ENCODE results near the gene PHLPP1.

- TF ChIP-seq, protein P1, sequence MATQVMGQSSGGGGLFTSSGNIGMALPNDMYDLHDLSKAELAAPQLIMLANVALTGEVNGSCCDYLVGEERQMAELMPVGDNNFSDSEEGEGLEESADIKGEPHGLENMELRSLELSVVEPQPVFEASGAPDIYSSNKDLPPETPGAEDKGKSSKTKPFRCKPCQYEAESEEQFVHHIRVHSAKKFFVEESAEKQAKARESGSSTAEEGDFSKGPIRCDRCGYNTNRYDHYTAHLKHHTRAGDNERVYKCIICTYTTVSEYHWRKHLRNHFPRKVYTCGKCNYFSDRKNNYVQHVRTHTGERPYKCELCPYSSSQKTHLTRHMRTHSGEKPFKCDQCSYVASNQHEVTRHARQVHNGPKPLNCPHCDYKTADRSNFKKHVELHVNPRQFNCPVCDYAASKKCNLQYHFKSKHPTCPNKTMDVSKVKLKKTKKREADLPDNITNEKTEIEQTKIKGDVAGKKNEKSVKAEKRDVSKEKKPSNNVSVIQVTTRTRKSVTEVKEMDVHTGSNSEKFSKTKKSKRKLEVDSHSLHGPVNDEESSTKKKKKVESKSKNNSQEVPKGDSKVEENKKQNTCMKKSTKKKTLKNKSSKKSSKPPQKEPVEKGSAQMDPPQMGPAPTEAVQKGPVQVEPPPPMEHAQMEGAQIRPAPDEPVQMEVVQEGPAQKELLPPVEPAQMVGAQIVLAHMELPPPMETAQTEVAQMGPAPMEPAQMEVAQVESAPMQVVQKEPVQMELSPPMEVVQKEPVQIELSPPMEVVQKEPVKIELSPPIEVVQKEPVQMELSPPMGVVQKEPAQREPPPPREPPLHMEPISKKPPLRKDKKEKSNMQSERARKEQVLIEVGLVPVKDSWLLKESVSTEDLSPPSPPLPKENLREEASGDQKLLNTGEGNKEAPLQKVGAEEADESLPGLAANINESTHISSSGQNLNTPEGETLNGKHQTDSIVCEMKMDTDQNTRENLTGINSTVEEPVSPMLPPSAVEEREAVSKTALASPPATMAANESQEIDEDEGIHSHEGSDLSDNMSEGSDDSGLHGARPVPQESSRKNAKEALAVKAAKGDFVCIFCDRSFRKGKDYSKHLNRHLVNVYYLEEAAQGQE (IDR thresholded peaks at IDR 0.05): no peak
- no peak for TF ChIP-seq CTCF (IDR thresholded peaks at IDR 0.05)
- TF ChIP-seq JUNB (IDR thresholded peaks at IDR 0.05): no peak
- no peak for TF ChIP-seq EP300 (IDR thresholded peaks at IDR 0.05)
- TF ChIP-seq NR3C1 (IDR thresholded peaks at IDR 0.05): no peak
- TF ChIP-seq JUN (IDR thresholded peaks at IDR 0.05): no peak
- no peak for TF ChIP-seq ELK1 (IDR thresholded peaks at IDR 0.05; ENCODE audit: low read depth, low read length)
- TF ChIP-seq POLR2A (IDR thresholded peaks at IDR 0.05; ENCODE audit: low read length): no peak
- no peak for TF ChIP-seq NPAS2 (CRISPR knock-in tag; IDR thresholded peaks at IDR 0.05; ENCODE audit: borderline replicate concordance)
Measured at GRCh38 chr18:62717169-62717924, 2.0 kb downstream of the PHLPP1 start.
